ENCODE measurements around the gene MPZ. TPM values are rescaled to one million over a fixed set of nuclear protein-coding genes. Genes with fewer than 3 reads are reported as not detected.
"Not testable (repeated sequence)": the region's sequence is repeated elsewhere in the genome, so short reads cannot be mapped to it uniquely, and the experiment has no call there.

MPZ gene
- total RNA-seq, 1 donor from 2014 or later, result 2.5 TPM

DNA sequence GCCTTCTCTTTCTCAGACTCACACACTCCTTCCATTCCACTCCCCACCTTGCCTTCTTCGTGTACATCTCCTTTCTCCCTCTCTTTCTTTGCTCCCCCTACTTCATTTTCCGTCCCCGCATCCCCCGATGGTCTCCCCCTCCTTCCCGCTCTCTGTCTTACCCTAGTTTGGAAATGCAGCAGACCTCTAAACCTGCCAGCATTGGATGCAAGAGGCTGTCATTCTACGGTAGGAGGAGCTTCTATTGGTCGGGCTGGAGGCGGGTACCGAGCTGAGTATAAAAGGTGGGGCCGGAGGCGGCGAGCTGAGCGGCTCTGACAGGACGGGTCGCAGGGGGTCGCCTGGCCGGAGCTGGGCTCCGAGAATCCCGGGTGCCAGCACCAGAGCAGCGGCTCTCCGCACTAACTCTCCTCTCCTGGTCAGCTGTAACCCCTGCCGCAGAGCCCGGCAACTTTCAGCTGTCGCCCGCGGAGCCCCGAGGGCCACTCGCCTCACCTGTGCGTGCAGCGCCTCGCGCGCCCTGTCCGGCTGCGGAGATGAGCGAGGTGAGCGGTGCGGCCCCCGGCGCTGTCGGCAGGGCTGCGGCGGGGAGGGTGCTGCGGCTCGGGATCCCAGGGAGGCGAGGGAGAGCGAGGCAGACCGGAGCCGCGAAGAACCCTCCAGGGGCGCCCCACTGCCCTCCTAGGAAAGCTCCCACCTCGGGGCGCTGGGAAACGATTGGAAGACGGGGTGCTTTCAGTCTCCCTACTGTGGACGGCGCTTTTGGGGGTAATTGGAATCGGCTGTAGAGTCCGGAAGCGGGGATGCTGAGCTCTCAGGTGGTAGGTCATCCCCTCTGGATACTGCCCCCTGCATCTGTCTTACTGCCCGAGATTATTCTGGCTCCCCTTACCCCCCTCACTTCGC, 51.1 kb downstream of the MPZ start, which contains the start of gene PCP4L1:
TSS of gene PCP4L1 (plus strand) at position 307 of the 906 bp plus-strand sequence. CDS start at position 537, 230 bp downstream.
- peaks cover 29% of the 10 kb centered on the region for H3K27me3 ChIP-seq
- H3K4me1 ChIP-seq, result no peaks in the 10 kb centered on the region
- intact Hi-C loops (cut with DNase I), result no loop called here
- H3K9me3 ChIP-seq, result no peaks in the 10 kb centered on the region
- H3K4me3 ChIP-seq, result peak within 1 kb of the TSS; percentile 43
- ATAC-seq (peak; percentile 95), DNase-seq (peak; percentile 84)
- no peak for TF ChIP-seq CTCF (IDR thresholded peaks at IDR 0.05)
- H3K36me3 ChIP-seq, result no peaks in the 10 kb centered on the region
- H3K27ac ChIP-seq, result no peak within 1 kb of the TSS

DNA sequence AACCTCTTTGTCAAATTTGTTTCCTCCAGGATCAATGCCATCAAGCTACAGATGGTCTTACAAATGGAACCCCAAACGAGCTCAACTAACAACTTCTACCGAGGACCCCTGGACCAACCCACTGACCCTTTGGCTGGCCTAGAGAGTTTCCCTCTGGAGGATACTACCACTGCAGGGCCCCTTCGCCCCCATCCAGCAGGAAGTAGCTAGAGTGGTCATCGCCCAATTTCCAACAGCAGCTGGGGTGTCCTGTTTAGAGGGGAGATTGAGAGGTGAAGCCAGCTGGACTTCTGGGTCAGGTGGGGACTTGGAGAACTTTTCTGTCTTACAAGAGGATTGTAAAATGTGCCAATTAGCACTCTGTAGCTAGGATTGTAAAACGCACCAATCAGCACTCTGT, 52.7 kb downstream of the MPZ start:
- H3K27ac ChIP-seq; H3K4me3 ChIP-seq; H3K9me3 ChIP-seq; H3K4me1 ChIP-seq; intact Hi-C loops (cut with DNase I); ATAC-seq; H3K36me3 ChIP-seq; DNase-seq: not testable (repeated sequence)
- H3K27me3 ChIP-seq, result peaks cover 29% of the 10 kb centered on the region

DNA sequence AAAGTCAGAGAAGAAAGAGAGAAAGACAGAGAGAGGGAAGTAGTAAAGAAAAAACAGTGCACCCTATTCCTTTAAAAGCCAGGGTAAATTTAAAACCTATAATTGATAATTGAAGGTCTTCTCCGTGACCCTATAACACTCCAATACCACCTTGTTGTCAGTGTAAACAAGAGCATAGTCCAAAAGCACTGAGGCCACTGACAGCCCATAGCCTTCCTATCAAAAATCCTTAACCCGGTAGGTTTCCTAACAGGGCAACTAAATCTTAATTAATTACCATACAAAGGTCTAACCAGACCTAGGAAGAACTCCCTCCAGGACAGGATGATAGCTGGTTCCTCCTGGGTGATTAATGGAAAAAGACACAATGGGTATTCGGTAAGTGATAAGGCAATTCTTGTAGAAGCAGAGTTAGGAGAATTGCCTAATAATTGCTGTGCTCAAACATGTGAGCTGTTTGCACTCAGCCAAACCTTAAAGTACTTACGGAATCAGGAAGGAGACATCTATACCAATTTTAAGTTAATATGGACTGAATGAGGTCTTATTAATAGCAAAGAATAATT, 53.7 kb downstream of the MPZ start:
- H3K9me3 ChIP-seq; H3K4me1 ChIP-seq; DNase-seq; H3K36me3 ChIP-seq; intact Hi-C loops (cut with DNase I); H3K4me3 ChIP-seq; ATAC-seq: not testable (repeated sequence)
- Histone ChIP-seq H3K27me3 (peaks cover 29% of the 10 kb centered on the region), H3K27ac (peak overlapping the region; percentile 42)

GRCh38 chr1:161255302-161255701, 54.5 kb downstream of the MPZ start:
- H3K9me3 ChIP-seq; H3K36me3 ChIP-seq; H3K4me1 ChIP-seq; DNase-seq; intact Hi-C loops (cut with DNase I); H3K4me3 ChIP-seq; ATAC-seq: not testable (repeated sequence)
- peak overlapping the region; percentile 42 for H3K27ac ChIP-seq
- peaks cover 27% of the 10 kb centered on the region for H3K27me3 ChIP-seq

Other genes starting within 250 kb of the MPZ start
- 38.0 TPM for gene ARHGAP30, start 240.1 kb downstream of the MPZ start, total RNA-seq
- gene NECTIN4, start 220.4 kb downstream of the MPZ start, total RNA-seq, result 5.4 TPM
- gene KLHDC9, start 211.6 kb downstream of the MPZ start, total RNA-seq, result 3.2 TPM
- 56.2 TPM for gene PFDN2, start 191.9 kb downstream of the MPZ start, total RNA-seq
- 42.1 TPM for gene NIT1, start 191.9 kb downstream of the MPZ start, total RNA-seq
- 37.5 TPM for gene DEDD, start 177.3 kb downstream of the MPZ start, total RNA-seq
- gene UFC1, start 156.0 kb downstream of the MPZ start, total RNA-seq, result 84.4 TPM
- 27.7 TPM for gene USP21, start 150.5 kb downstream of the MPZ start, total RNA-seq
- 23.3 TPM for gene PPOX, start 143.5 kb downstream of the MPZ start, total RNA-seq
- gene B4GALT3, start 132.5 kb downstream of the MPZ start, total RNA-seq, result 35.7 TPM
- 7.8 TPM for gene ADAMTS4, start 110.9 kb downstream of the MPZ start, total RNA-seq
- gene NDUFS2, start 107.6 kb downstream of the MPZ start, total RNA-seq, result 66.9 TPM
- 158 TPM for gene FCER1G, start 94.7 kb downstream of the MPZ start, total RNA-seq
- not detected for gene APOA2, start 86.3 kb downstream of the MPZ start, total RNA-seq
- 11.6 TPM for gene TOMM40L, start 83.9 kb downstream of the MPZ start, total RNA-seq
- not detected for gene NR1I3, start 71.8 kb downstream of the MPZ start, total RNA-seq
- gene PCP4L1, start 51.2 kb downstream of the MPZ start, total RNA-seq, result 8.2 TPM
- gene SDHC, start 4.4 kb upstream of the MPZ start, total RNA-seq, result 158 TPM
- gene CFAP126, start 57.9 kb upstream of the MPZ start, total RNA-seq, result not detected
- gene FCGR2A, start 195.5 kb upstream of the MPZ start, total RNA-seq, result 140 TPM
- gene HSPA6, start 214.6 kb upstream of the MPZ start, total RNA-seq, result 10.9 TPM
- gene FCGR3A, start 239.8 kb upstream of the MPZ start, total RNA-seq, result 112 TPM

Measured in upper lobe of right lung (tissue), 1 donor.